PC-9 (cell line): Measurements from ENCODE around the gene XRCC2.

ENCODE experiments used
- EZH2 ChIP-seq: fragments of 200-600 bp; sonication (generic); IDR thresholded peaks from 2 replicates; pipeline ENCODE4 v1.8.0; 2017; ENCODE audit warnings: antibody characterized with exemption, low read depth
- TF ChIP-seq, protein P1 (sequence below): fragments of 200-600 bp; sonication (generic); conservative IDR thresholded peaks from 2 replicates; pipeline ENCODE4 v1.6.1; 2017; ENCODE audit warnings: mixed run types, antibody characterized with exemption, mild to moderate bottlenecking, moderate library complexity

DNA sequence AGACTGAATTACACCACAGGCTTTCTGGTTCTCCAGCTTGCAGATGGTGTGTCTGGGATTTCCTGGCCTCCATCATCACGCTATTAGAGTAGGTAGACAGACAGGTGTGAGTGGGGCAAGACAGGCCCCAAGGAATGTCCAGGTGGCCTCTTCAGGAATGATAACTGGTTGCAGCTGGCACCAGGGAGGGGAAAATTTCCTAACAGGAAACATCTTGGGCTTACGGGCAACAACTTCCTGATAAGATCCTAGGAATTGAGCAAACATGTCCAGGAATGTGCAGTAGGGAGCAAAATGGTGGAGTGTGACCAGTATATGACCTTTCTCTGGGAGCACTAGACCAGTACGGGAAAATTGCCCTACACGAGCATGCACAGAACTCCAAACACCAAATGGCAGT lies 11.3 kb downstream of the XRCC2 start:
- TF ChIP-seq, protein P1, sequence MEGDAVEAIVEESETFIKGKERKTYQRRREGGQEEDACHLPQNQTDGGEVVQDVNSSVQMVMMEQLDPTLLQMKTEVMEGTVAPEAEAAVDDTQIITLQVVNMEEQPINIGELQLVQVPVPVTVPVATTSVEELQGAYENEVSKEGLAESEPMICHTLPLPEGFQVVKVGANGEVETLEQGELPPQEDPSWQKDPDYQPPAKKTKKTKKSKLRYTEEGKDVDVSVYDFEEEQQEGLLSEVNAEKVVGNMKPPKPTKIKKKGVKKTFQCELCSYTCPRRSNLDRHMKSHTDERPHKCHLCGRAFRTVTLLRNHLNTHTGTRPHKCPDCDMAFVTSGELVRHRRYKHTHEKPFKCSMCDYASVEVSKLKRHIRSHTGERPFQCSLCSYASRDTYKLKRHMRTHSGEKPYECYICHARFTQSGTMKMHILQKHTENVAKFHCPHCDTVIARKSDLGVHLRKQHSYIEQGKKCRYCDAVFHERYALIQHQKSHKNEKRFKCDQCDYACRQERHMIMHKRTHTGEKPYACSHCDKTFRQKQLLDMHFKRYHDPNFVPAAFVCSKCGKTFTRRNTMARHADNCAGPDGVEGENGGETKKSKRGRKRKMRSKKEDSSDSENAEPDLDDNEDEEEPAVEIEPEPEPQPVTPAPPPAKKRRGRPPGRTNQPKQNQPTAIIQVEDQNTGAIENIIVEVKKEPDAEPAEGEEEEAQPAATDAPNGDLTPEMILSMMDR, result no peak
- no peak for TF ChIP-seq EZH2
